Tibial nerve (tissue), 4 donors: Measurements from ENCODE around the gene VPS13D.

ENCODE experiments used
- EP300 ChIP-seq, 2 donors: sonication (generic); formaldehyde crosslinking; IDR thresholded peaks; one replicate each; pipeline ENCODE4 v1.6.1; 2017; ENCODE audit warnings: antibody characterized with exemption in 2 of 2, mild to moderate bottlenecking in 1 of 2
- TF ChIP-seq, protein P1 (sequence below), 5 experiments: fragments of 200-600 bp in 3 of 5; fragments of 450-650 bp in 2 of 5; sonication (generic) in 3 of 5; IDR thresholded peaks; one replicate each; pipeline ENCODE4 v1.5.1; 2016 to 2019; ENCODE audit warnings: antibody characterized with exemption in 5 of 5, mild to moderate bottlenecking in 3 of 5, moderate library complexity in 2 of 5

DNA sequence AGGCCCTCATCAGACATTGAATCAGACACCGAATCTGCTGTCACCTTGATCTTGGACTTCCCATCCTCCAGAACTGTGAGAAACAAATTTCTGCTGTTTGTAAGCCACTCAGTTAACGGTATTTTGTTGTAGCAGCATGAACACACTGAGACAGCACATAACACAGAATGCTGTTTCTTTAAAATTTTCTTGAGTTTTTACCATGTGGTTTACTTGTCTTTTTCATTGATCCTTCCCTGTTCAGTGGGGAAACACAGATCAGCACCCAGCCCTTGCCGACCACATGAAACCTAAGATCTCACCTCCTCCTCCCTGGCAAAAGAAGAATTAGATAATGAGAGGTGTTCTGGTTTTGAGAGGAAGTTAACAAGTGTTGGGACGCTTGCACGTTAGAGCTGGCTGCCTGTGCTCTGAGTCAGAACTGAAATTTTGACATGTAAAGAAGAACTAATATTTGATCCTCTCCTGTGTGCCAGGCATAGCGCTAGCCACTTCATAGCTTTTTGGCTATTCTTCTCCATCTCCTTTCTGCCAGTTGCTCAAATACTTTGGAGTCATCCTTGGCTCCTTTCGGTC is 208.6 kb downstream of the VPS13D start:
- TF ChIP-seq, protein P1, sequence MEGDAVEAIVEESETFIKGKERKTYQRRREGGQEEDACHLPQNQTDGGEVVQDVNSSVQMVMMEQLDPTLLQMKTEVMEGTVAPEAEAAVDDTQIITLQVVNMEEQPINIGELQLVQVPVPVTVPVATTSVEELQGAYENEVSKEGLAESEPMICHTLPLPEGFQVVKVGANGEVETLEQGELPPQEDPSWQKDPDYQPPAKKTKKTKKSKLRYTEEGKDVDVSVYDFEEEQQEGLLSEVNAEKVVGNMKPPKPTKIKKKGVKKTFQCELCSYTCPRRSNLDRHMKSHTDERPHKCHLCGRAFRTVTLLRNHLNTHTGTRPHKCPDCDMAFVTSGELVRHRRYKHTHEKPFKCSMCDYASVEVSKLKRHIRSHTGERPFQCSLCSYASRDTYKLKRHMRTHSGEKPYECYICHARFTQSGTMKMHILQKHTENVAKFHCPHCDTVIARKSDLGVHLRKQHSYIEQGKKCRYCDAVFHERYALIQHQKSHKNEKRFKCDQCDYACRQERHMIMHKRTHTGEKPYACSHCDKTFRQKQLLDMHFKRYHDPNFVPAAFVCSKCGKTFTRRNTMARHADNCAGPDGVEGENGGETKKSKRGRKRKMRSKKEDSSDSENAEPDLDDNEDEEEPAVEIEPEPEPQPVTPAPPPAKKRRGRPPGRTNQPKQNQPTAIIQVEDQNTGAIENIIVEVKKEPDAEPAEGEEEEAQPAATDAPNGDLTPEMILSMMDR (IDR thresholded peaks at IDR 0.05): no peak
- no peak for TF ChIP-seq EP300 (IDR thresholded peaks at IDR 0.05)
